Esophagus squamous epithelium (tissue), 5 donors: ENCODE results near the gene DNAJB8. TPM values are rescaled to one million over a fixed set of nuclear protein-coding genes. Genes with fewer than 3 reads are reported as not detected.

Source experiments
- DNase-seq: peaks from one replicate; lab custom pipeline; 2025; lab: John Stamatoyannopoulos, UW
- H3K27ac ChIP-seq, 4 donors: fragments of 200-600 bp; sonication (generic); one replicate each; pipeline ENCODE4 v1.5.1; 2016 to 2019; ENCODE audit warnings: mild to moderate bottlenecking in 1 of 4
- H3K27me3 ChIP-seq, 4 donors: fragments of 200-600 bp; sonication (generic); 1 replicate in 3 of 4; 2 replicates in 1 of 4; pipeline versions ENCODE4 v1.5.1 to v1.6.0; 2017 to 2021; ENCODE audit warnings: antibody characterized with exemption in 1 of 4
- H3K36me3 ChIP-seq, 3 donors: fragments of 200-600 bp; sonication (generic); one replicate each; pipeline ENCODE4 v1.5.1; 2016 to 2019
- H3K4me1 ChIP-seq, 3 donors: fragments of 200-600 bp; sonication (generic); one replicate each; pipeline ENCODE4 v1.5.1; 2017 to 2019
- H3K4me3 ChIP-seq, 4 donors: fragments of 200-600 bp; sonication (generic); 1 replicate in 3 of 4; 2 replicates in 1 of 4; pipeline ENCODE4 v1.5.1; 2016 to 2019; ENCODE audit warnings: mild to moderate bottlenecking in 2 of 4, moderate library complexity in 1 of 4
- H3K9me3 ChIP-seq, 3 donors: fragments of 200-600 bp; sonication (generic); one replicate each; pipeline ENCODE4 v1.5.1; 2016 to 2019
- CTCF ChIP-seq, 6 experiments: fragments of 450-650 bp in 4 of 6; fragments of 200-600 bp in 2 of 6; sonication (generic) in 2 of 6; IDR thresholded peaks; one replicate each; pipeline ENCODE4 v1.5.1; 2016 to 2019; ENCODE audit warnings: antibody characterized with exemption in 6 of 6, mild to moderate bottlenecking in 4 of 6, moderate library complexity in 4 of 6
- POLR2A ChIP-seq, 4 donors: fragments of 450-650 bp; IDR thresholded peaks; one replicate each; pipeline ENCODE4 v1.6.1; 2017; ENCODE audit warnings: antibody characterized with exemption in 4 of 4, mild to moderate bottlenecking in 4 of 4, moderate library complexity in 3 of 4
- WGBS, 2 donors: methylation state at CpG; one replicate each; pipeline ENCODE4 v1.1.5; 2018; 5-methylcytosine and 5-hydroxymethylcytosine counted together
- intact Hi-C: fragments of 100-400 bp; cut with DNase I; formaldehyde crosslinking; loops from one replicate; pipeline ENCODE4 v1.15.0; 2022
- total RNA-seq, 4 donors: library from RNA; depleted of rRNA; stranded (reverse); fragments of >200 nt; gene quantifications; one replicate each; pipeline ENCODE4 v1.1.0, GENCODE V29; 2016
- donor health status: DM: yes; HTN: yes; CAD: no.

DNAJB8 gene
- total RNA-seq, 4 donors from 2014 or later: not detected

- WGBS, 2 donors: 68 to 71% methylated on average over 3 of the region's 3 CpGs
- H3K27me3 ChIP-seq: peaks cover 0 to 85% (median 0%) of the 10 kb centered on the region in 4 donors
- no peak overlapping the region for H3K27ac ChIP-seq
- no peaks in the 10 kb centered on the region for H3K4me1 ChIP-seq
- no peak overlapping the region for H3K4me3 ChIP-seq
- intact Hi-C loops: no loop called here
- no peak for DNase-seq
- no peaks in the 10 kb centered on the region for H3K36me3 ChIP-seq
- TF ChIP-seq POLR2A (IDR thresholded peaks at IDR 0.05): no peak
- TF ChIP-seq CTCF (IDR thresholded peaks at IDR 0.05): no peak
- H3K9me3 ChIP-seq: no peaks in the 10 kb centered on the region
Measured at GRCh38 chr3:128471720-128472119, 5.0 kb upstream of the DNAJB8 start.

GRCh38 chr3:128471110-128471509, 4.4 kb upstream of the DNAJB8 start:
- no peak for DNase-seq
- no peaks in the 10 kb centered on the region for H3K4me1 ChIP-seq
- no peaks in the 10 kb centered on the region for H3K9me3 ChIP-seq
- H3K36me3 ChIP-seq: no peaks in the 10 kb centered on the region
- no peak overlapping the region for H3K4me3 ChIP-seq
- TF ChIP-seq POLR2A (IDR thresholded peaks at IDR 0.05) (no peak), CTCF (IDR thresholded peaks at IDR 0.05) (no peak)
- no peak overlapping the region for H3K27ac ChIP-seq
- WGBS, 2 donors: 68 to 74% methylated on average over 2 of the region's 2 CpGs
- intact Hi-C loops: no loop called here
- H3K27me3 ChIP-seq: peaks cover 0 to 82% (median 0%) of the 10 kb centered on the region in 4 donors

- Histone ChIP-seq H3K4me1 (no peaks in the 10 kb centered on the region), H3K27me3 (peaks cover 0 to 81% (median 0%) of the 10 kb centered on the region in 4 donors), H3K4me3 (no peak overlapping the region), H3K36me3 (no peaks in the 10 kb centered on the region), H3K9me3 (no peaks in the 10 kb centered on the region), H3K27ac (no peak overlapping the region)
- intact Hi-C loops: no loop called here
- 72 to 75% methylated on average over 4 to 7 of the region's 13 CpGs for WGBS, 2 donors
- TF ChIP-seq CTCF (IDR thresholded peaks at IDR 0.05) (no peak), POLR2A (IDR thresholded peaks at IDR 0.05) (no peak)
- DNase-seq: no peak
Measured at GRCh38 chr3:128470134-128470899, 3.6 kb upstream of the DNAJB8 start.

- H3K27me3 ChIP-seq: peaks cover 0 to 77% (median 0%) of the 10 kb centered on the region in 4 donors
- WGBS, 2 donors: 74 to 82% methylated on average over 5 to 6 of the region's 6 CpGs
- DNase-seq: no peak
- H3K9me3 ChIP-seq: no peaks in the 10 kb centered on the region
- H3K4me1 ChIP-seq: no peaks in the 10 kb centered on the region
- intact Hi-C loops: no loop called here
- no peaks in the 10 kb centered on the region for H3K36me3 ChIP-seq
- no peak overlapping the region for H3K27ac ChIP-seq
- H3K4me3 ChIP-seq: no peak overlapping the region
- no peak for TF ChIP-seq CTCF (IDR thresholded peaks at IDR 0.05)
- no peak for TF ChIP-seq POLR2A (IDR thresholded peaks at IDR 0.05)
Measured at GRCh38 chr3:128469556-128469955, 2.9 kb upstream of the DNAJB8 start.

- Histone ChIP-seq H3K4me3 (no peak overlapping the region), H3K27me3 (peaks cover 0 to 71% (median 0%) of the 10 kb centered on the region in 4 donors), H3K36me3 (no peaks in the 10 kb centered on the region), H3K9me3 (no peaks in the 10 kb centered on the region), H3K4me1 (no peaks in the 10 kb centered on the region), H3K27ac (no peak overlapping the region)
- no peak for DNase-seq
- 80 to 95% methylated on average over 3 to 10 of the region's 10 CpGs for WGBS, 2 donors
- intact Hi-C loops: no loop called here
- TF ChIP-seq CTCF (IDR thresholded peaks at IDR 0.05): no peak
- no peak for TF ChIP-seq POLR2A (IDR thresholded peaks at IDR 0.05)
Measured at GRCh38 chr3:128468791-128469527, 2.3 kb upstream of the DNAJB8 start.
